HG02642 (cell line): ENCODE data around the gene LYZL1.
"Not testable (repeated sequence)": the region's sequence is repeated elsewhere in the genome, so short reads cannot be mapped to it uniquely, and the experiment has no call there.

Experiments used
- ATAC-seq: cut with Tn5 transposase; IDR thresholded peaks from one replicate; pipeline ENCODE4 v1.9.1; 2021; ENCODE audit warnings: mild to moderate bottlenecking; ENCODE audit not compliant: unreplicated experiment, poor library complexity

The LYZL1 gene

DNA sequence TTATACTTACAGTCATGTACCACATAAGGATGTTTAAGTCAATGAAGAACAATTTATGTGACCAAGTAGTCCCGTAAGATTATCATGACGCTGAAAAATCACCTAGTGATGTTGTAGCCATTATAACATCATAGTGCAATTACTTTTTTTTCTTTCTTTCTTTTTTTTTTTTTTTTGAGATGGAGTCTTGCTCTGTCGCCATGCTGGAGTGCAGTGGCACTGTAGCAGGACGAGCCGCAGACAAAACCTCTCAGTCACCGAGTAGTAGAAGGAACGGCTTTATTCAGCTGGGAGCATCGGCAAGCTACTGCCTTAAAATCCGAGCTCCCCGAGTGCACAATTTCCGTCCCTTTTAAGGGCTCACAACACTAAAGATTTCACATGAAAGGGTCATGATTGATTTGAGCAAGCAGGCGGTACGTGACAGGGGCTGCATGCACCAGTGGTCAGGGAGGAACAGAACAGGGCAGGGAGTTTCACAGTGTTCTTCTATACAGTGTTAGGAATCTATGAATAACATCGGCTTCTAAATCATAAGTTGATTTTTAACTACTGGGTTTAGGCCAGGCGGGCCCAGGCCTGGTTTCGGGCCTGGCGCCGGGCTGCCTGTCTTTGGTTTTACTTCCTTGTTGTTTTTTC is 71.5 kb downstream of the LYZL1 start:
- ATAC-seq = not testable (repeated sequence)
